Right ventricle myocardium superior (tissue), 1 donor: ENCODE data around the gene TOGARAM2. TPM values are rescaled to one million over a fixed set of nuclear protein-coding genes. Genes with fewer than 3 reads are reported as not detected.

ENCODE experiments used
- ATAC-seq: fragments of 200-7000 bp; cut with Tn5 transposase; one replicate; pipeline ENCODE4 v1.9.1; 2020; ENCODE audit warnings: mild to moderate bottlenecking; ENCODE audit not compliant: poor library complexity
- DNase-seq: peaks from one replicate; pipeline ENCODE4 v3.0.0-alpha.2; 2020
- intact Hi-C: fragments of 100-400 bp; cut with DNase I; formaldehyde crosslinking; loops from one replicate; pipeline ENCODE4 v1.11.2; 2022
- total RNA-seq: library from RNA; stranded (reverse); fragmentation: NEBNext Ultra II Directional; extraction: Animal tissue kit (Norgen Biotek cat#: 25700); gene quantifications from one replicate; pipeline ENCODE4 v1.2.1, GENCODE V29; 2021
- donor health status: DM: no; HTN: yes; CAD: no; lungs with severe emphysema.

TOGARAM2 gene
- total RNA-seq, 1 donor from 2014 or later: 42.8 TPM

- intact Hi-C loops: no loop called here
- DNase-seq (no peak), ATAC-seq (no peak)
Observed at GRCh38 chr2:28994074-28994473, 13.0 kb downstream of the TOGARAM2 start.

GRCh38 chr2:28994679-28995078, 13.6 kb downstream of the TOGARAM2 start:
- no peak for DNase-seq
- no peak for ATAC-seq
- intact Hi-C loops: no loop called here

- intact Hi-C loops: no loop called here
- ATAC-seq (no peak), DNase-seq (no peak)
Observed at GRCh38 chr2:28995765-28996750, 15.0 kb downstream of the TOGARAM2 start.

- peak; percentile 38 for DNase-seq
- ATAC-seq: peak; percentile 21
- intact Hi-C loops: no loop called here
Observed at GRCh38 chr2:28997237-28997846, 16.2 kb downstream of the TOGARAM2 start.

GRCh38 chr2:28997847-28998735, 17.0 kb downstream of the TOGARAM2 start:
- DNase-seq (peak; percentile 33), ATAC-seq (no peak)
- intact Hi-C loops: no loop called here

- ATAC-seq (peak; percentile 65), DNase-seq (peak; percentile 72)
- intact Hi-C loops: no loop called here
Observed at GRCh38 chr2:29000481-29000880, 19.4 kb downstream of the TOGARAM2 start.

GRCh38 chr2:29000956-29001355, 19.9 kb downstream of the TOGARAM2 start:
- ATAC-seq: no peak
- DNase-seq: peak; percentile 13
- intact Hi-C loops: no loop called here

GRCh38 chr2:29001806-29002205, 20.7 kb downstream of the TOGARAM2 start:
- no peak for ATAC-seq
- intact Hi-C loops: no loop called here
- DNase-seq: no peak

- ATAC-seq (no peak), DNase-seq (no peak)
- intact Hi-C loops: no loop called here
Observed at GRCh38 chr2:29004755-29005154, 23.7 kb downstream of the TOGARAM2 start.

- DNase-seq (no peak), ATAC-seq (no peak)
- intact Hi-C loops: no loop called here
Observed at GRCh38 chr2:29005331-29005730, 24.2 kb downstream of the TOGARAM2 start.

- ATAC-seq: no peak
- peak; percentile 11 for DNase-seq
- intact Hi-C loops: no loop called here
Observed at GRCh38 chr2:29006092-29006979, 25.2 kb downstream of the TOGARAM2 start.

- no peak for DNase-seq
- no peak for ATAC-seq
- intact Hi-C loops: no loop called here
Observed at GRCh38 chr2:29006980-29007301, 25.8 kb downstream of the TOGARAM2 start.

GRCh38 chr2:29009270-29009669, 28.2 kb downstream of the TOGARAM2 start:
- DNase-seq (peak; percentile 30), ATAC-seq (no peak)
- intact Hi-C loops: no loop called here

GRCh38 chr2:29009711-29010677, 28.9 kb downstream of the TOGARAM2 start:
- ATAC-seq: no peak
- peak; percentile 37 for DNase-seq
- intact Hi-C loops: no loop called here

GRCh38 chr2:29010946-29011345, 29.8 kb downstream of the TOGARAM2 start:
- ATAC-seq (no peak), DNase-seq (peak; percentile 65)
- intact Hi-C loops: no loop called here

- intact Hi-C loops: no loop called here
- peak; percentile 62 for ATAC-seq
- DNase-seq: peak; percentile 90
Observed at GRCh38 chr2:29011418-29012060, 30.4 kb downstream of the TOGARAM2 start.
